GM21576 (cell line): ENCODE data around the gene CRYBG3.

ENCODE experiments used
- ATAC-seq: cut with Tn5 transposase; IDR thresholded peaks from one replicate; pipeline ENCODE4 v1.9.1; 2021; ENCODE audit warnings: mild to moderate bottlenecking, moderate library complexity; ENCODE audit not compliant: unreplicated experiment

Gene CRYBG3

GRCh38 chr3:97835761-97836160 is 13.9 kb downstream of the CRYBG3 start:
- no peak for ATAC-seq

GRCh38 chr3:97838393-97838792 is 16.6 kb downstream of the CRYBG3 start:
- no peak for ATAC-seq

GRCh38 chr3:97839944-97840343 is 18.1 kb downstream of the CRYBG3 start:
- ATAC-seq, result no peak

- ATAC-seq, result no peak
These were observed 19.5 kb downstream of the CRYBG3 start for GRCh38 chr3:97841304-97841703.

GRCh38 chr3:97841956-97842355 is 20.1 kb downstream of the CRYBG3 start:
- ATAC-seq, result no peak

GRCh38 chr3:97848779-97849178 is 27.0 kb downstream of the CRYBG3 start:
- no peak for ATAC-seq

GRCh38 chr3:97857401-97857800 is 35.6 kb downstream of the CRYBG3 start:
- ATAC-seq, result no peak

- no peak for ATAC-seq
These were observed 38.6 kb downstream of the CRYBG3 start for GRCh38 chr3:97860364-97860763.

GRCh38 chr3:97862582-97862981 is 40.8 kb downstream of the CRYBG3 start:
- no peak for ATAC-seq

- no peak for ATAC-seq
These were observed 41.2 kb downstream of the CRYBG3 start for GRCh38 chr3:97863031-97863430.

- no peak for ATAC-seq
These were observed 42.0 kb downstream of the CRYBG3 start for GRCh38 chr3:97863775-97864174.

- ATAC-seq, result no peak
These were observed 49.4 kb downstream of the CRYBG3 start for GRCh38 chr3:97871186-97871585.

- no peak for ATAC-seq
These were observed 50.2 kb downstream of the CRYBG3 start for GRCh38 chr3:97871801-97872524.

GRCh38 chr3:97872525-97873042 is 50.8 kb downstream of the CRYBG3 start:
- no peak for ATAC-seq

- no peak for ATAC-seq
These were observed 58.5 kb downstream of the CRYBG3 start for GRCh38 chr3:97880267-97880666.

- no peak for ATAC-seq
These were observed 61.3 kb downstream of the CRYBG3 start for GRCh38 chr3:97882975-97883598.

- no peak for ATAC-seq
These were observed 61.9 kb downstream of the CRYBG3 start for GRCh38 chr3:97883736-97884135.

GRCh38 chr3:97884586-97885123 is 62.8 kb downstream of the CRYBG3 start:
- no peak for ATAC-seq

- no peak for ATAC-seq
These were observed 64.4 kb downstream of the CRYBG3 start for GRCh38 chr3:97885931-97886824.

GRCh38 chr3:97889814-97890213 is 68.0 kb downstream of the CRYBG3 start:
- no peak for ATAC-seq

- no peak for ATAC-seq
These were observed 71.0 kb downstream of the CRYBG3 start for GRCh38 chr3:97892852-97893251.
